GM19035 (cell line): ENCODE data around the gene PLXNB3.

Source experiments
- ATAC-seq: cut with Tn5 transposase; IDR thresholded peaks from one replicate; pipeline ENCODE4 v1.9.1; 2021; ENCODE audit not compliant: unreplicated experiment

Gene PLXNB3

GRCh38 chrX:153773741-153774575 lies 9.9 kb downstream of the PLXNB3 start:
- no peak for ATAC-seq

DNA sequence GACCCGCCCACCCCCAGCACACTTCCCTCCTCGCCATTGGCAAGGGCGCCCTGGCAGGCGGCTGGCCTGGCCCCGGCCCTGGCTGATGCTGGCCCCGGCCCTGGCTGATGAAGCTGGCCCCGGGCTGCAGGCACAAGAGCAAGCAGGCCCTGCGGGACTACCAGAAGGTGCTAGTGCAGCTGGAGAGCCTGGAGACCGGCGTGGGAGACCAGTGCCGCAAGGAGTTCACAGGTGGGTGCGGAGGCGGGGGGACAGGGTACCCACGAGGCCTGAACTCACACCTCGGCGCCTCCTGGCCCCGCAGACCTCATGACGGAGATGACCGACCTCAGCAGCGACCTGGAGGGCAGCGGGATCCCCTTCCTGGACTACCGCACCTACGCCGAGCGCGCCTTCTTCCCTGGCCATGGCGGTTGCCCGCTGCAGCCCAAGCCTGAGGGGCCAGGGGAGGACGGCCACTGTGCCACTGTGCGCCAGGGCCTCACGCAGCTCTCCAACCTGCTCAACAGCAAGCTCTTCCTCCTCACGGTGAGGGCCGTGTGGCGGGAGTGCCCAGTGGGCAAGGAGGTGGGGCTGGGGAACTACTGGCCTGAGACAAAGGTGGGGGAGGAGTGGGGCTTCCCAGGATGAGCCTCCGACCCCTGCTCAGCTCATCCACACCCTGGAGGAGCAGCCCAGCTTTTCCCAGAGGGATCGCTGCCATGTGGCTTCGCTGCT lies 10.7 kb downstream of the PLXNB3 start:
- ATAC-seq = no peak

- ATAC-seq = no peak
Observed at GRCh38 chrX:153775293-153776119, 11.5 kb downstream of the PLXNB3 start.

- ATAC-seq = no peak
Observed at GRCh38 chrX:153776120-153776599, 12.1 kb downstream of the PLXNB3 start.

DNA sequence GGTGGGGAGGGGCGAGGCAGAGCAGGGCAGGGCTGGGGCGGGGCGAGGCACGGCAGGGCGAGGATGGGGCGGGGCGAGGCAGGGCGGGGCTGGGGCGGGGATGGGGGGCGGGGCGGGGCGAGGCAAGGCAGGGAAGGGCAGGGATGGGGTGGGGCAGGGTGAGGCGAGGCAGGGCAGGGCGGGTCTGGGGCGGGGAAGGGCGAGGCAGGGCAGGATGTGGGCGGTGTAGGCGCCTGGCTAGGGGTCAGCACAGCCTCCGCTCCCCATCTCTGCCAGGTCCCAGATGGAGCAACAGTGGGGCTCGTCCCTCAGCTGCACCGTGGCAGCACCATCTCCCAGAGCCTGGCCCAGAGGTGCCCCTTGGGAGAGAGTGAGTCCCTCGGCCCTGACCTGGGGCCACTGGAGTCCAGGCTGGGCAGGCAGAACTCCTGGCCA lies 12.6 kb downstream of the PLXNB3 start:
- ATAC-seq = no peak

- ATAC-seq = no peak
Observed at GRCh38 chrX:153777261-153778090, 13.4 kb downstream of the PLXNB3 start.

- no peak for ATAC-seq
Observed at GRCh38 chrX:153778181-153778580, 14.1 kb downstream of the PLXNB3 start.

- ATAC-seq = no peak
Observed at GRCh38 chrX:153778684-153779101, 14.6 kb downstream of the PLXNB3 start.

GRCh38 chrX:153779891-153780677 lies 16.0 kb downstream of the PLXNB3 start:
- no peak for ATAC-seq

DNA sequence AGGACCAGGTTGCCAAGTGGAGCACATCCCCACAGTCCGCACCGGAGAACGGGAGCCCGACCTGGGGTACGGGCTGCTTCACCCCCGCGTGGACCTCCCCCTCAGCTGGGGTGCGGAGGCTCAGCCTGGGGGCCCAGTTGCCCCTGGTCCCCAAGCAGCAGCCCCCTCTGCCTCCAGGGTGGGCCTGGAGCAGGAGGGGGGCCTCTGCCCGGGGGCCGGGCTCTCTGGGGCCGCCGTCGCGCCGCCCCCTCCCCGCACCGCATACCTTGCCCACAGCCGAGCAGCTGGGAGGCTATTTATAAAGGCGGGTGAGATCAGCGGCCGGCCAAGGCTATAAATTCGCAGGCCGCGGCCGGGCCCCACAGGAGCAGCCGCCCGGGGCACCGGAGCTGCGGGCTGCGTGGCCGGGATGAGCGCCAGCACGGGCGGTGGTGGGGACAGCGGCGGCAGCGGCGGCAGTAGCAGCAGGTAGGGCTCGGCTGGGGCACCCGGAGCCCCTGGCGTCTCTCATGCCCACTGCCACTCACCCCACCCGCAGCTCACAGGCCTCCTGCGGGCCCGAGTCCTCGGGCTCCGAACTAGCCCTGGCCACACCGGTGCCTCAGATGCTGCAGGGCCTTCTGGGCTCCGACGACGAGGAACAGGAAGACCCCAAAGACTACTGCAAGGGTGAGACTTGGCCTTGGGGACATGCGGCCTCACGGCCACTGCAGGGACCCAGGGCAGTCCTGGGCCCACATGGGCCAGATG lies 16.8 kb downstream of the PLXNB3 start, which contains the start of gene SRPK3:
SRPK3 (plus strand) TSS at position 364 of the 750 bp plus-strand sequence; CDS start at position 410, 46 bp downstream.
- ATAC-seq = no peak

GRCh38 chrX:153781428-153782047 lies 17.5 kb downstream of the PLXNB3 start:
- no peak for ATAC-seq

GRCh38 chrX:153782313-153782712 lies 18.3 kb downstream of the PLXNB3 start:
- ATAC-seq = no peak

DNA sequence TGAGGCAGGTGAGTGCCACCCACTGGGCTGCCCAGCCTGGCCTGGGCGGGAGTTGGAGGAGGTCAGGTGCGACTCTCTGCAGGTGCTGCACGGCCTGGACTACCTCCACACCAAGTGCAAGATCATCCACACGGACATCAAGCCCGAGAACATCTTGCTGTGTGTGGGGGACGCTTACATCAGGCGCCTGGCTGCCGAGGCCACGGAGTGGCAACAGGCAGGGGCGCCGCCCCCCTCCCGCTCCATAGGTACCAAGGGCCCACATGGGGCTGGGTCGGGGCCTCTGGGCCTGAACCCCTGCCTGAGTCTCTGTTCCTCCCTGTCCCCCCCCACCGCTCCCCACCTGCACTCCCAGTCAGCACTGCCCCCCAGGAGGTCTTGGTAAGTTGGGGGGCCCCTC lies 18.8 kb downstream of the PLXNB3 start:
- ATAC-seq = no peak

DNA sequence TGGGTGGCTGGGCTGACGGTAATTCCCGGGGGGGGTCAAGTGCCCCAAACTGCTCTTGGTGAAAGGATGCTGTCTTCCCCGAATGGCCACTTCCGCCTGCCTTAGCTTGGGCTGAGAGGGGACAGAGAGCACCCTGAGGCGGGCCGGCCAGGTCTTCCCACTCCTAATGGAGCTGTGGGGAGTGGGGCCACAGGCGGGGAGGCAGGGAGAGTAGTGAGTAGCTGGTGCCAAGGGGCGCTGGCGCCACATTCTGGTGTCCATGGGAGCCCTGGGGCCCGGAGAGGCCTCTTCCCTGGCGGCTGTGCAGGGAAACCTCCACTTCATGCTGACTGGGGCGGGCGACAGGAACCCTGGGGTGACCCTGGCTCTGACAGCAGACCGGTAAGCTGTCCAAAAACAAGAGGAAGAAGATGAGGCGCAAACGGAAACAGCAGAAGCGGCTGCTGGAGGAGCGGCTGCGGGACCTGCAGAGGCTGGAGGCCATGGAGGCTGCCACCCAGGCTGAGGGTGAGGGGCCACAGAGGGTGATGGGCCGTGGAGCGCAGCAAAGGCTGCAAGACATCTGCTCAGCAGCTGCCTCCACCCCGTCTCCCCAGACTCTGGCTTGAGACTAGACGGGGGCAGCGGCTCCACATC lies 19.4 kb downstream of the PLXNB3 start:
- ATAC-seq = no peak

DNA sequence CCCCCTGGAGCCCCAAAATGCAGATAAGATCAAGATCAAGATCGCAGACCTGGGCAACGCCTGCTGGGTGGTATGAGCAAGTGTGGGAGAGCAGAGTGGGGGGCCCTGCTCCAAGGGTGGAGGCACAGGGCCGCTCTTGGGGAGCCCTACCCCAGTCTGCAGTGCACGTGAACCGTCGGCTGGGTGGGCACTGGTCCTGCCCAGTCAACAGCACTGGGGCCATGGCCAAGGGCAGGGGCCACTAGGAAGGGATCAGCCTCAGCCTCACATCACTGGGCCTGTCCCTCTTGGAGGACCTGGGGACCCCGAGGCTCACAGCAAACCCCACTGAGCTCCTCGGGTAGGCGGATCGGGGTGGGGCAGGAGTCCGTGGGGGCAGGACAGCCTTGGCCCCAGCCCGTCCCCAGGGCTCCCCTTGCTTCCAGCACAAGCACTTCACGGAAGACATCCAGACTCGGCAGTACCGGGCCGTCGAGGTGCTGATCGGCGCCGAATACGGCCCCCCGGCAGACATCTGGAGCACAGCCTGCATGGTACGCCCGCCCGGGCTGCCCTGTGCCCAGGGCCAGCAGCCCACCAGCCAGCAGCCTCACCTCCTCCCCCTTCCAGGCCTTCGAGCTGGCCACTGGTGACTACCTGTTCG lies 20.4 kb downstream of the PLXNB3 start:
- ATAC-seq = no peak

DNA sequence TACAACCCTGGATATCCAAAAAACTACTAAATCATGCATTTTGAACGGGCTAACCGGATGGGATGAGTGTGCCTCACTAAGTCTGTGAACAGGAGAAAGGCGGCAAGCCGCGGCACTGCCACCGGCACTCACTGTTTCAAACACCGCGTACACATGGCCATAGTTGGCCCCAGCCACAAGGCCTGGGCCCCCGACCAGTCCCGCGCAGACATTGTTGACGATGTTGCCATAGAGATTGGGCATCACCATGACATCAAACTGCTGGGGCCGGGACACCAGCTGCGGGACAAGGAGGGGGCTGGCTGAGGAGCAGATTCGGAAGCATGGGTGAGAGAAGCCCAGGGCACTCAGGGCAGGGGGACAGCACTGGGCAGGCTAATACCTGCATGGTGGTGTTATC lies 22.6 kb downstream of the PLXNB3 start:
- no peak for ATAC-seq

- no peak for ATAC-seq
Observed at GRCh38 chrX:153789654-153790053, 25.6 kb downstream of the PLXNB3 start.
